Loucy (cell line): Measurements from ENCODE around the gene CHCHD5.

Experiments
- H2AFZ ChIP-seq: fragments of 200-600 bp; sonication (generic); 2 replicates; pipeline ENCODE4 v1.6.0; 2016; ENCODE audit warnings: antibody characterized with exemption, mild to moderate bottlenecking, low read length, moderate library complexity
- H3F3A ChIP-seq: fragments of 200-600 bp; 2 replicates; pipeline ENCODE4 v1.6.0; 2016; ENCODE audit warnings: antibody characterized with exemption, low read depth, mild to moderate bottlenecking
- H3K27me3 ChIP-seq: fragments of 200-600 bp; sonication (generic); 2 replicates; pipeline ENCODE4 v1.6.1; 2014; ENCODE audit warnings: low read length, mild to moderate bottlenecking; ENCODE audit not compliant: insufficient read depth, poor library complexity, severe bottlenecking
- H3K36me3 ChIP-seq: fragments of 200-600 bp; sonication (generic); 2 replicates; pipeline ENCODE4 v1.6.1; 2016; ENCODE audit warnings: low read length; ENCODE audit not compliant: insufficient read depth
- H3K4me1 ChIP-seq: fragments of 200-600 bp; sonication (generic); 2 replicates; pipeline ENCODE4 v1.5.1; 2014; ENCODE audit warnings: low read length, mild to moderate bottlenecking; ENCODE audit not compliant: insufficient read depth, poor library complexity, severe bottlenecking
- H3K4me2 ChIP-seq: fragments of 200-600 bp; sonication (generic); 2 replicates; pipeline ENCODE4 v1.6.0; 2014; ENCODE audit warnings: antibody characterized with exemption, low read length, low read depth, mild to moderate bottlenecking; ENCODE audit not compliant: poor library complexity, severe bottlenecking
- H3K4me3 ChIP-seq: fragments of 200-600 bp; sonication (generic); 2 replicates; pipeline ENCODE4 v1.5.1; 2014; ENCODE audit warnings: low read length, mild to moderate bottlenecking, mixed read lengths; ENCODE audit not compliant: poor library complexity, severe bottlenecking
- H3K79me2 ChIP-seq: fragments of 200-600 bp; sonication (generic); 2 replicates; pipeline ENCODE4 v1.6.1; 2014; ENCODE audit warnings: low read length; ENCODE audit not compliant: insufficient read depth
- H3K9ac ChIP-seq: fragments of 200-600 bp; sonication (generic); 2 replicates; pipeline ENCODE4 v1.6.0; 2014; ENCODE audit warnings: mild to moderate bottlenecking, low read depth, low read length, moderate library complexity; ENCODE audit not compliant: poor library complexity, severe bottlenecking
- H3K9me2 ChIP-seq: fragments of 200-600 bp; sonication (generic); replicated peaks from 2 replicates; pipeline ENCODE4 v1.6.1; 2016; ENCODE audit warnings: low read depth, low read length, mixed read lengths
- H3K9me3 ChIP-seq: fragments of 200-600 bp; sonication (generic); 2 replicates; pipeline ENCODE4 v1.6.1; 2014; ENCODE audit warnings: mild to moderate bottlenecking, antibody characterized with exemption, low read length, low read depth; ENCODE audit not compliant: insufficient read depth
- H4K20me1 ChIP-seq: fragments of 200-600 bp; sonication (generic); 2 replicates; pipeline ENCODE4 v1.6.0; 2014; ENCODE audit warnings: antibody characterized with exemption, low read length, mild to moderate bottlenecking; ENCODE audit not compliant: insufficient read depth, poor library complexity, severe bottlenecking
- CTCF ChIP-seq: fragments of 200-600 bp; sonication (generic); conservative IDR thresholded peaks from 2 replicates; pipeline ENCODE4 v1.5.1; 2014; ENCODE audit warnings: mild to moderate bottlenecking, antibody characterized with exemption, low read length
- EZH2phosphoT487 ChIP-seq: fragments of 200-600 bp; IDR thresholded peaks from 2 replicates; pipeline ENCODE4 v1.6.1; 2018; ENCODE audit warnings: antibody characterized with exemption, mild to moderate bottlenecking, moderate library complexity, borderline replicate concordance

The CHCHD5 gene

GRCh38 chr2:112542984-112543661 is 41.3 kb upstream of the CHCHD5 start:
- Histone ChIP-seq H3K9ac (peak overlapping the region; percentile 87), H3K36me3 (peaks cover 14% of the 10 kb centered on the region; the same call in 1 of the 2 replicates), H3K9me2 (no peaks in the 10 kb centered on the region), H3K4me2 (peak overlapping the region; percentile 96), H3F3A (no peaks in the 10 kb centered on the region), H3K27me3 (no peaks in the 10 kb centered on the region), H2AFZ (peak overlapping the region; percentile 98), H4K20me1 (peaks cover 32% of the 10 kb centered on the region), H3K79me2 (peaks cover 39% of the 10 kb centered on the region), H3K9me3 (no peaks in the 10 kb centered on the region), H3K4me3 (peak overlapping the region; percentile 90), H3K4me1 (peaks cover 36% of the 10 kb centered on the region)
- no peak for TF ChIP-seq EZH2phosphoT487
- no peak for TF ChIP-seq CTCF

- H3K4me1 ChIP-seq, result peaks cover 26% of the 10 kb centered on the region
These were observed 37.1 kb upstream of the CHCHD5 start for GRCh38 chr2:112547333-112547732.

GRCh38 chr2:112548980-112549379 is 35.4 kb upstream of the CHCHD5 start:
- no peak overlapping the region for H3K9ac ChIP-seq
- no peak overlapping the region for H3K4me3 ChIP-seq
- H3K9me3 ChIP-seq, result no peaks in the 10 kb centered on the region
- no peaks in the 10 kb centered on the region for H3F3A ChIP-seq
- TF ChIP-seq EZH2phosphoT487 (no peak), CTCF (no peak)
- H3K27me3 ChIP-seq, result no peaks in the 10 kb centered on the region
- peaks cover 66% of the 10 kb centered on the region for H3K36me3 ChIP-seq
- H3K9me2 ChIP-seq, result no peaks in the 10 kb centered on the region
- peaks cover 17% of the 10 kb centered on the region for H4K20me1 ChIP-seq
- no peak overlapping the region for H3K4me2 ChIP-seq
- H3K4me1 ChIP-seq, result peaks cover 18% of the 10 kb centered on the region
- no peak overlapping the region for H2AFZ ChIP-seq
- H3K79me2 ChIP-seq, result peaks cover 21% of the 10 kb centered on the region

More at GRCh38 chr2:112547333-112547732, 37.1 kb upstream of the CHCHD5 start:
- Histone ChIP-seq H3K36me3 (peaks cover 51% of the 10 kb centered on the region), H3F3A (no peaks in the 10 kb centered on the region), H3K4me3 (no peak overlapping the region), H3K4me2 (no peak overlapping the region), H2AFZ (no peak overlapping the region), H3K9me3 (no peaks in the 10 kb centered on the region), H3K9ac (no peak overlapping the region), H3K79me2 (peaks cover 37% of the 10 kb centered on the region), H3K9me2 (no peaks in the 10 kb centered on the region), H4K20me1 (peaks cover 32% of the 10 kb centered on the region), H3K27me3 (no peaks in the 10 kb centered on the region)
- TF ChIP-seq CTCF (no peak), EZH2phosphoT487 (no peak)
